Hepatocyte (in vitro differentiated cells): ENCODE measurements around the gene PTPRQ.

Experiments
- EZH2 ChIP-seq: fragments of 200-600 bp; sonication (generic); IDR thresholded peaks from 2 replicates; pipeline ENCODE4 v1.6.1; 2016; ENCODE audit warnings: antibody characterized with exemption, mild to moderate bottlenecking, borderline replicate concordance
- TF ChIP-seq, protein P1 (sequence below): fragments of 200-600 bp; sonication (generic); IDR thresholded peaks from 2 replicates; pipeline ENCODE4 v1.5.1; 2016; ENCODE audit warnings: antibody characterized with exemption, mild to moderate bottlenecking; ENCODE audit not compliant: poor library complexity

DNA sequence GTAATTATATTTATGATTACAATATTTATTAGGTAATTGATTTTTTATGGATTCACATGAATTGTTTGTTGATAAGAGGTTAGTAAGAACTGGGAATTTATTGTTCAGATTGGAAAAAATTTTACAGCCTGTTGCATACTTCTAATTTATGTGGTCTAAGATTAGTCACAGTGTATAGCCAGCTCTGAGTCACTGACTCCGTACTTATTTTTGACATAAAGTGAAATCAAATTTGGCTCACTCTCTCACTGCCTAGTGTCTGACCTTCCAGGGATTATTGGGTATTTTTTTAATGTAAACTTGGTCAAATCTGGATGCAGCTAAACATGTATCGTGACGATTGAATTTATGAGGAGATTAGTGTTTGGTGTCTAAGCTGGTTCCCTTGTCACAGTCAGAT is 109.3 kb downstream of the PTPRQ start:
- TF ChIP-seq, protein P1, sequence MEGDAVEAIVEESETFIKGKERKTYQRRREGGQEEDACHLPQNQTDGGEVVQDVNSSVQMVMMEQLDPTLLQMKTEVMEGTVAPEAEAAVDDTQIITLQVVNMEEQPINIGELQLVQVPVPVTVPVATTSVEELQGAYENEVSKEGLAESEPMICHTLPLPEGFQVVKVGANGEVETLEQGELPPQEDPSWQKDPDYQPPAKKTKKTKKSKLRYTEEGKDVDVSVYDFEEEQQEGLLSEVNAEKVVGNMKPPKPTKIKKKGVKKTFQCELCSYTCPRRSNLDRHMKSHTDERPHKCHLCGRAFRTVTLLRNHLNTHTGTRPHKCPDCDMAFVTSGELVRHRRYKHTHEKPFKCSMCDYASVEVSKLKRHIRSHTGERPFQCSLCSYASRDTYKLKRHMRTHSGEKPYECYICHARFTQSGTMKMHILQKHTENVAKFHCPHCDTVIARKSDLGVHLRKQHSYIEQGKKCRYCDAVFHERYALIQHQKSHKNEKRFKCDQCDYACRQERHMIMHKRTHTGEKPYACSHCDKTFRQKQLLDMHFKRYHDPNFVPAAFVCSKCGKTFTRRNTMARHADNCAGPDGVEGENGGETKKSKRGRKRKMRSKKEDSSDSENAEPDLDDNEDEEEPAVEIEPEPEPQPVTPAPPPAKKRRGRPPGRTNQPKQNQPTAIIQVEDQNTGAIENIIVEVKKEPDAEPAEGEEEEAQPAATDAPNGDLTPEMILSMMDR, result no peak
- no peak for TF ChIP-seq EZH2
